Memory B cell (primary cell): Measurements from ENCODE around the gene SPATA19.

ENCODE experiments used
- ATAC-seq: fragments of 150-1000 bp; cut with Tn5 transposase; 2 replicates; pipeline ENCODE4 v1.10.0; 2021; ENCODE audit warnings: low read depth, mild to moderate bottlenecking, moderate library complexity
- DNase-seq, 2 donors: peaks; one replicate each; pipeline ENCODE4 v3.0.0; 2022; ENCODE audit warnings: low spot score in 2 of 2
- H3K27ac Mint-ChIP-seq: one replicate; pipeline ENCODE4 v1.8.0; 2022; ENCODE audit warnings: mild to moderate bottlenecking, moderate library complexity, mixed read lengths
- H3K27me3 Mint-ChIP-seq: one replicate; pipeline ENCODE4 v1.8.0; 2022; ENCODE audit warnings: mixed read lengths
- H3K36me3 Mint-ChIP-seq: one replicate; pipeline ENCODE4 v1.8.0; 2022; ENCODE audit warnings: mild to moderate bottlenecking, mixed read lengths
- H3K4me1 Mint-ChIP-seq: one replicate; pipeline ENCODE4 v1.8.0; 2022; ENCODE audit warnings: mixed read lengths
- H3K4me3 Mint-ChIP-seq: one replicate; pipeline ENCODE4 v1.8.0; 2022; ENCODE audit warnings: mild to moderate bottlenecking, moderate library complexity, mixed read lengths
- H3K9me3 Mint-ChIP-seq: one replicate; pipeline ENCODE4 v1.8.0; 2022; ENCODE audit warnings: mixed read lengths

Gene SPATA19, protein sequence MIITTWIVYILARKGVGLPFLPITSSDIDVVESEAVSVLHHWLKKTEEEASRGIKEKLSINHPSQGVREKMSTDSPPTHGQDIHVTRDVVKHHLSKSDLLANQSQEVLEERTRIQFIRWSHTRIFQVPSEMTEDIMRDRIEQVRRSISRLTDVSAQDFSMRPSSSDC

DNA sequence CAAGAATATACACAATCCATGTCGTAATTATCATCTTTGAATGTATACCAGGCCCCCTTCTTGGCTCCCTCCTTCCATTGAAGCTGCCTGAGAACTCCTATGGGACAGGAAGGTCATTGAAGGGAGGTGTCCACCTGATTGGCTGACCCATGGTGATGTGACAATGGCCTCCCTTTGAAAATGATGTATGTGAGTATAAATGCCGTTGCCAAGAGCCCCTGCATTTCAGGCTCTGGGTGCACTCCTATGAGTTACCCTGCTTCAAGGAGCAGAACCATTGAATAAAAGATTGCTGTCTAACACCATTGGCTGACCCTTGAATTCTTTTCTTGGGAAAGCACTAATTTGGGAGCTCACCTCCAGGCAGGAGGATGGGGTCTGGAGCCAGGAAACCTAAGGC lies at the start of gene SPATA19:
Gene SPATA19 (minus strand): TSS at position 101 of the 400 bp plus-strand sequence. CDS start 67 bp downstream, at position 34.
- no peak for DNase-seq
- Mint-ChIP-seq H3K4me3 (no peak within 1 kb of the TSS), H3K36me3 (no peaks in the 10 kb centered on the region), H3K27me3 (peaks cover 2% of the 10 kb centered on the region), H3K9me3 (peaks cover 13% of the 10 kb centered on the region), H3K27ac (no peak within 1 kb of the TSS), H3K4me1 (no peaks in the 10 kb centered on the region)
- no peak for ATAC-seq

DNA sequence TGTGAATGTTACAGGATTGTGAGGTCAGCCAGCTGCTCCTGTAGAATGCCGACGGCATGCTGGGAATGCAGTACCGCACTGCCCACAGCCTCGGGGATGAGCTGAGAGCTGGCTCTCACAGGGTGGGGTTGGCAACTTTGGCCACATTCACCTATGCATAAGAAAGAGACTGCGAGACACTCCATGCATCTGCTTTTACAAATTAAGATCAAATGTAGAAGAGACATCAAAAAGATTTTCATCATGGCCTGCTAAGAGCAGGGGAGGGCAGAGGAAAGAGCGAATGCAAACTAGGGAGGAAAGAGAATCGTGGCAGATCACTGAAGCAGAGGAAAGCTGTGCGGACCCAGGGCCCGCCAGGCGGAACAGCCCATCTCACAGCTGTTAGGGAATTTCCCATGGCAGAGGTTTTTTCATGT lies 49.8 kb upstream of the SPATA19 start:
- DNase-seq (peak; percentile 20 to 21), ATAC-seq (peak; percentile 88)
- Mint-ChIP-seq H3K36me3 (no peaks in the 10 kb centered on the region), H3K4me3 (peak overlapping the region; percentile 12), H3K27me3 (peaks cover 17% of the 10 kb centered on the region), H3K27ac (peak overlapping the region; percentile 73), H3K4me1 (peaks cover 24% of the 10 kb centered on the region), H3K9me3 (no peaks in the 10 kb centered on the region)

DNA sequence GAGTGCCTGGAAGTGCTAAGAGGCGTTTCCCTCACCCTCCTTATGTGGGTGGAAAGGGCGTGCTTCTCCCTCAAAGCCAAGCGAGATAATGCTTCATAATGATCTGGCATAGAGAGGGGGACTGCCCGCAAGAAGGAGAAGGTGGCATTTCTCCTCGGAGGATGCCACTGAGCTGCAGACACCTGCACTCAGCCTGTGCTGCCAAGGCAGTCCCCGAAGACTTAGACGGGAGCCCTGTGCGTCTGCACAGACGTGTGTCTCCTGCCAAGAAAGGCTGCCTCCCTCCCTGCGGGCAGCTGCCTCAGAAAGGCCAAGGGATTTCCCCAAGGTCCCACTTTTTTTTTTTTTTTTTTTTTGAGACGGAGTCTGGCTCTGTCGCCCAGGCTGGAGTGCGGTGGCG lies 48.1 kb upstream of the SPATA19 start:
- H3K4me1 Mint-ChIP-seq, result peaks cover 22% of the 10 kb centered on the region
- H3K27ac Mint-ChIP-seq, result no peak overlapping the region
- H3K27me3 Mint-ChIP-seq, result peaks cover 23% of the 10 kb centered on the region

DNA sequence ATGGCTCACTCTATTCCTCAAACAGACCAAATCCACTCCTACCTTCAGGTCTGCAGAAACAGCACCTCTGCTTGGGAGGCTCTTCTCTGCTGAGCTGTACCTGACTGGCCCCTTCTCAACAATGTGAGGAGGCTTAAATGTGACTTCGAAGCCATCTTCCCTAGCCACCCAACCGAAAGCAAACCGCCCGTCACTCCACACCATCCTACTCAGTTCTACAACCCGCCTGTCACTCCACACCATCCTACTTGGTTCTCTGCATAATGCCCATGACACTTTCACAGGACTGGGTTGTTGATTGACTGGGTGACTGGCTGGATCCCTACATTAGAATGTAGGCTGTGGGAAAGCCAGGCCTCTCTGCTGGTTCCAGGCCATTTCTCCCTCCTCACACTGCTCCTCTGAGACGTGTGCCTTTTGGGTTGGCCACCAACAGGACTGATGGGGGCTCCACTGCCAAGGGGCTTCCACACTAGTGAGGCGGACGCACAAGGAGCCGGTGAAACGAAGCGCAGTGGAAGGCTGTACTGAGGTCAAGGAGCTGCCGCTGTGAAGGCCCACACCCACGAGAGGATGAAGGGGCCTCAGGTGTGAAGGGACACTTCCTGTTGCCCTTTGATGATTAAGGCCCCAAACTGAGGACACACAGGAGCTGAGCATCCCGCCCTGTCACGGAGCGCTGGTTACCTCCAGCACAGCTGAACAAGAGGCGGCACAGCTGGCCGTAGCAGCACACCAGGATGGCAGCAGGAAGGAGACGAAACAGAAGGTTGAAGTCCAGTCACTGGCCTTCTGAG lies 47.5 kb upstream of the SPATA19 start:
- DNase-seq (no peak), ATAC-seq (no peak)
- Mint-ChIP-seq H3K36me3 (no peaks in the 10 kb centered on the region), H3K4me1 (peaks cover 18% of the 10 kb centered on the region), H3K27me3 (peaks cover 21% of the 10 kb centered on the region), H3K9me3 (no peaks in the 10 kb centered on the region), H3K4me3 (no peak overlapping the region), H3K27ac (no peak overlapping the region)

More for the DNA sequence above, 48.1 kb upstream of the SPATA19 start:
- Mint-ChIP-seq H3K36me3 (no peaks in the 10 kb centered on the region), H3K4me3 (no peak overlapping the region), H3K9me3 (no peaks in the 10 kb centered on the region)
- DNase-seq, result no peak
- ATAC-seq, result peak; percentile 24

DNA sequence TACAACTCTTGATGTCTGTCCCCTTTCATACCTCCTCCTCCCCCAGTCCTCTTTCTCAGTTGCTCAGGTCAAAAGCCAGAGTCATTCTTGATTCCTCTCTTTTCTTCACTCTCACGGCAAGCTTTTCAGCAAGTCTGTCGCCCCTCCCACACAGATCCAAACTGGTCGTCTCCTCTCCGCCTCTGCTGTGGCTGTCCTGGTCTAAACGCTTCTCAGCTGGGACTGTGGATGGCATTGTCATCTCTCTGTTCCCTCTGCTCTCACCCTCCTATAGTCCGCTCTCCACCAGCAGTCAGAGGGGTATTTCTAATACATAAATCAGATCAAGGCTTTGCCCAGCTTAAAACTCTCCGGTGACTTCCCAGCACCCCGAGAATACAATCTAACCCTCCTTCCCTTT lies 46.8 kb upstream of the SPATA19 start:
- Mint-ChIP-seq H3K36me3 (no peaks in the 10 kb centered on the region), H3K4me1 (peaks cover 16% of the 10 kb centered on the region), H3K9me3 (no peaks in the 10 kb centered on the region), H3K4me3 (no peak overlapping the region), H3K27ac (no peak overlapping the region), H3K27me3 (peaks cover 21% of the 10 kb centered on the region)
- DNase-seq, result no peak
- ATAC-seq, result no peak

DNA sequence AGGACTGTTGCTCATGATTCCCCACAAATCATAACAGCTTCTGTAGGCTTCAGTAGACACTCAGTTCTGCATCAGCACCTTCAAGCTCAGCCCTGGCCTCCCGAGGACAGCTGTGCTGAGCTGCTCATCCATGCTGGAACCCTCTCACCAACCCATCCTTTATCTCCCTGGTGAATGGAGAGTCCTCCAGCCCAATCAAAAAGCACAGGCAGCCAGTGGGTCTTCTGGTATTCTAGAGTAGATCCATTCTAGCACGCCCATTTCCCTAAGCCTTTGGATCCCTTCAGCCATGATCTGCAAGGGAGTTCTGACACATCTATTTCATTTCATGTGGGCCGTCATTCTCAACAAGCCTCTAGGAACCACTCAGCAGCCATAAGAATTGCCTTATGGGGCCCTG lies 44.6 kb upstream of the SPATA19 start:
- no peaks in the 10 kb centered on the region for H3K36me3 Mint-ChIP-seq
- peaks cover 24% of the 10 kb centered on the region for H3K27me3 Mint-ChIP-seq
- DNase-seq (no peak), ATAC-seq (no peak)
- H3K4me3 Mint-ChIP-seq, result no peak overlapping the region
- H3K27ac Mint-ChIP-seq, result no peak overlapping the region
- H3K4me1 Mint-ChIP-seq, result peaks cover 7% of the 10 kb centered on the region
- no peaks in the 10 kb centered on the region for H3K9me3 Mint-ChIP-seq

DNA sequence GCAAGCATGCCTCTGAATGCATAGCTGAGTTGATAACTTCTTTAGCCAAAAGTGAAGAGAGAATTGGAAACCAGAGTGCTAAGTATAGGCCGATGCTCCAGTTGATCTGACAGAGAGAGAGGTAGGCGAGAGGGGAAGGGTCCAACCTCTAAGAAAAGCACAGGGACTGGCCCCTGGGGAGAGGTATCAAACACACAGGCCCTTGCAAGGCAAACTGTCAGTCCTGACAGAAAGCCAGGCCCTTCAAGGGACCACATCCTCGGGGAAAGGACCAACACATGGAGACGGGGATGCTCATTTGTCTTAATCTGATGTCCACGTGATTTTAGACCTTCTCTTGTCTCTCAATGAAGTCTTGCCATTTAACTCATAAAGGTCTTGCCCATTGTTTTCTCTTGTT lies 43.9 kb upstream of the SPATA19 start:
- peaks cover 4% of the 10 kb centered on the region for H3K4me1 Mint-ChIP-seq

DNA sequence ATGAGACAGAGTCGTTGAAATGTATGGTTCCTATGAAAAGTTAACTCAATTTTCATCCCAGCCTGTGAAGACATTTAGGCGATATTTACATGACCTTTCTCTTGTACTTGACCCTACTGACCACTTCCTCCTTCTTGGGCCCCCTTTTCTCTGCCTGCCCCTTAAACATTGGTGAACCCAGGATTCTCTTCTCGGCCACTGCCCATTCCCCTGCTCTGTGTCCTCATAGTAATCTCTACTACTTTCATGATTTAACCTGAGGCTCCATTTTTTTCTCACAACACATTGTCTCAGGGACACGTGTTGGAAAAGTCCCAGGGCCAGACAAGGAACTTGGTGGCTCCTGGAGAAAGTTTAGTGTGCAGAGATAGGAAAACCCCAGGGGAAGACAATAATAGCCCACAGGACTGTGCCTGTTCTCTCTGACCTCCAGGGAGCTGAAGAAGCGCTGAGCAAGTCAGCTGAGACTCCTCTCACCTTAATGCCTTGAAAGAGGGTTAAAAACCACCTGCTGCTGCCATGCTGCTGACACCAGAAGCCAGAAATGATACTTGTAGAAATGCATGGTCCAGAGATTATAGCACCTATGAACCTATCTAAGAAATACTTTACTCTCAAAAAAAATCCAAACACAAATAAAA lies 42.5 kb upstream of the SPATA19 start:
- H3K4me1 Mint-ChIP-seq, result peaks cover 4% of the 10 kb centered on the region
- no peaks in the 10 kb centered on the region for H3K36me3 Mint-ChIP-seq
- DNase-seq (no peak), ATAC-seq (no peak)
- H3K27ac Mint-ChIP-seq, result no peak overlapping the region
- H3K27me3 Mint-ChIP-seq, result peaks cover 27% of the 10 kb centered on the region
- H3K9me3 Mint-ChIP-seq, result peaks cover 9% of the 10 kb centered on the region
- H3K4me3 Mint-ChIP-seq, result no peak overlapping the region

More for the DNA sequence above, 43.9 kb upstream of the SPATA19 start:
- H3K36me3 Mint-ChIP-seq, result no peaks in the 10 kb centered on the region
- H3K27me3 Mint-ChIP-seq, result peaks cover 24% of the 10 kb centered on the region
- H3K4me3 Mint-ChIP-seq, result no peak overlapping the region
- no peak for DNase-seq
- H3K9me3 Mint-ChIP-seq, result no peaks in the 10 kb centered on the region
- no peak overlapping the region for H3K27ac Mint-ChIP-seq
- no peak for ATAC-seq

DNA sequence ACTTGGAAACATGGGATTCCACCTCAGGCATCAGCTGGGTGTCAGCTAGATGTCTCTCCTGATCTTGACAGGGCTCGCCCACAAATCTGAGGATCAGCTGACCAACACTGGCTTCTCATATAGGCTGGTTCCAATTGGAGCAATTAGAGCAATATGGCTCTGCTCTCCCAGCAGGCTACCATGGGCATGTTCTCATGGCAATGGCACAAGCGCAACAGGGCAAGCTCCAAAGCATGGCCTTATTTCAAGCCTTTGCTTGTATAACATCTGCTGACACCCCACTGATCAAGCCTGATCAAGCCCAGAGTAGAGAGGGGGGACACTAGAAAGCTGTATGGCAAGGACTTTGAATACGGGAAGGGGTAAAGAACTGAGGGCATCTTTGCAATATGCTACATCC lies 40.7 kb upstream of the SPATA19 start:
- Mint-ChIP-seq H3K4me3 (no peak overlapping the region), H3K27ac (no peak overlapping the region), H3K27me3 (peaks cover 19% of the 10 kb centered on the region), H3K9me3 (peaks cover 15% of the 10 kb centered on the region), H3K36me3 (no peaks in the 10 kb centered on the region), H3K4me1 (no peaks in the 10 kb centered on the region)
- ATAC-seq (no peak), DNase-seq (no peak)

DNA sequence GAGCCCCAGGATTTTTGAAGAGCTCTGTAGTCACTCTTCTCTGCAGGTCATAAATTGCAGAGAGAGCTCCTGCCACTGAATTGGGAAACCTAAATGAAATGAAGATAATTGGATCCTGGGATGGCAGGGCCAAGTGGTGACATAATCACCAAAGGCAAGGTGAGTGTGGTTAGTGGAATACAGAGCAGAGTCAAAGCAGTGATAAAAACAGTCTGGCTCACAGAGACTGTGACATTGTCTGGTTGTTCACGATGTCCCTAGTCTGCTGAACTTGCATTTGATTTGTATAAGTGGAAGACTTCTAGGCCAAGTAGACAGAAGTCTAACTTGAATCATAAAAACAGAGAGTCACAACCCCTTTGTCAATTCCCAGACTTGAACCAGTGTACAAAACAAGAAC lies 26.8 kb upstream of the SPATA19 start:
- Mint-ChIP-seq H3K9me3 (peaks cover 2% of the 10 kb centered on the region), H3K36me3 (no peaks in the 10 kb centered on the region), H3K4me3 (no peak overlapping the region), H3K4me1 (no peaks in the 10 kb centered on the region), H3K27me3 (peaks cover 2% of the 10 kb centered on the region), H3K27ac (no peak overlapping the region)
- ATAC-seq (no peak), DNase-seq (no peak)

DNA sequence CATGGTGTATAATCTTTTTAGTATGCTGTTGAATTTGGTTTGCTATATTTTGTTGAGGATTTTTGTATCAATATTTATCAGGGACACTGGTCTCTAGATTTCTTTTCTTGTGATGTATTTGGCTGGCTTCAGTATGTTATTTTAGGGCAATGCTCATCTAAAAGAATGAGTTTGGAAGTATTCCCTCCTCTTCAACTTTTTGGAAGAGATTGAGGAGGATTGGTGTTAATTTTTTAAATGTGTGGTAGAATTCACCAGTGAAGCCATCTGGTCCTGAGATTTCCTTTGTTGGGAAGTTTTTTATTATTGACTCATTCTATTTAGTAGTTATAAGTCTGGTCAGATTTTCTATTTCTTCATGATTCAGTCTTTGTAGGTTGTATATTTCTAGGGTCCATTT lies 22.1 kb upstream of the SPATA19 start:
- Mint-ChIP-seq H3K4me1 (no peaks in the 10 kb centered on the region), H3K9me3 (no peaks in the 10 kb centered on the region), H3K36me3 (no peaks in the 10 kb centered on the region), H3K27me3 (peaks cover 8% of the 10 kb centered on the region), H3K27ac (no peak overlapping the region), H3K4me3 (no peak overlapping the region)
- no peak for DNase-seq
- no peak for ATAC-seq

DNA sequence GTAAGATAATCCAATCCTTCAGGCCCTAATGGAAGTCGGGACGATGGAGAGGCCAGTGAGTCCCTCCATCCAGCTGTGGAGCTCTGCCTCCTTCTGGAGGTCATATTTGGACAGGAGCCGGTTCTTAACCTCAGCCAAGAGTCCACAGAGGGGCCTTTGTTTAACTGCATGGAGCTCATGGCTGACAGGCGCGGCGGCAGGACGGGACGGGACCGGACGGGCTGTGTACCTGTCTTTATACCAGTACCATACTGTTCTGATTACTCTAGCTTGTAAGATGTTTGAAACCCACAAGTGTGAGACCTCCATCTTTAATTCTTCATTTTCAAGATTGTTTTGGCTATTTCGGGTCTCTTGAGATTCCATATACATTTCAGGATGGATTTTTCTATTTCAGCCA lies 20.2 kb upstream of the SPATA19 start:
- DNase-seq, result no peak
- Mint-ChIP-seq H3K27me3 (peaks cover 8% of the 10 kb centered on the region), H3K4me1 (no peaks in the 10 kb centered on the region), H3K27ac (no peak overlapping the region), H3K36me3 (no peaks in the 10 kb centered on the region), H3K4me3 (no peak overlapping the region), H3K9me3 (no peaks in the 10 kb centered on the region)
- ATAC-seq, result no peak

DNA sequence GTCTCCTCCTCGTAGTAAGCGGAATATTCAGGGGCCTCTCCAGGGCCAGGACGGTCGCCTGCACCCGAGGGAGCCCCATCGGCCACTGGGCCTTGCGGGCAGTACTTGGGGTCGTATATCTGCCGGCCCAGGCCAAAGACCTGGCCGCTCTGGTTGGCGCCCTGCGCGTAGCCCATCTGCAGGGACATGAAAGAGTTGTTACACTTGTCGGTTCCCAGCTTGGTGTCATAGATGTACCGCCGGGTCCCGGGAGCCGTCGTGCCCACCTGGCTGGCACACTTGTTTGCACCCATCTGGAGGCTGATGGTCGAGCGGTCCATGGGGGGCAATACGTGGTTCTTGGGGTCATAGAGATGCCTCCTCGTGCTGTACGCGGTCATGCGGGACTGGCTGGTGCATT lies 19.4 kb upstream of the SPATA19 start:
- no peaks in the 10 kb centered on the region for H3K36me3 Mint-ChIP-seq

DNA sequence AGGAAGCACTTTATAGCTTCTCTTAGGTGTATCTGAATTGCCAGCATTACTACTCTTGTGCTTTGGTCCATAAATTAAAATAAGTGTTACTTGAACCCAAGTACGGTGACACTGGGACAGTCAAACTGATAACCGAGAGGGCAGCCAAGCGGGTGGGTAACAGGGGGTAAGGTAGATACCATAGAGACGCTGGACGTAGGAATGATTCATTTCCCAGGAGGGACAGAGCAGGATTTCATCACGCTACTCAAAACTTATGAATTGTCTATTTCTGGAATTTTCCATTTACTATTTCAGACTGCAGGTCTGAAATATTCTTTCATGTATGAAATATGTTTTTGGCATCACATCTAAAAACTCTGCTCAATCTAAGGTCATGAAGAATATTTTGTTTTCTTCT lies 14.8 kb upstream of the SPATA19 start:
- H3K9me3 Mint-ChIP-seq, result no peaks in the 10 kb centered on the region
- H3K27me3 Mint-ChIP-seq, result peaks cover 9% of the 10 kb centered on the region
- no peaks in the 10 kb centered on the region for H3K4me1 Mint-ChIP-seq
- H3K4me3 Mint-ChIP-seq, result no peak overlapping the region
- ATAC-seq (no peak), DNase-seq (no peak)
- no peak overlapping the region for H3K27ac Mint-ChIP-seq
- H3K36me3 Mint-ChIP-seq, result no peaks in the 10 kb centered on the region

More for the DNA sequence above, 19.4 kb upstream of the SPATA19 start:
- Mint-ChIP-seq H3K27me3 (peaks cover 10% of the 10 kb centered on the region), H3K4me3 (no peak overlapping the region), H3K9me3 (no peaks in the 10 kb centered on the region), H3K27ac (no peak overlapping the region), H3K4me1 (no peaks in the 10 kb centered on the region)
- no peak for ATAC-seq
- DNase-seq, result no peak
